Measurements from ENCODE around the gene GRHL1. TPM values are rescaled to one million over a fixed set of nuclear protein-coding genes. Genes with fewer than 3 reads are reported as not detected.
"Not testable (repeated sequence)": the region's sequence is repeated elsewhere in the genome, so short reads cannot be mapped to it uniquely, and the experiment has no call there.

GRHL1 gene
- 10 to 100 TPM in 2 of 12 donors, 1 to 10 TPM in 4, under 1 TPM in 4, not detected in 2; 0.70 to 25.1 (median 1.4) TPM for polyA plus RNA-seq (ENCODE audit: insufficient read length in 12 of 12)
- long read RNA-seq, donor 1, result 0 reads
- long read RNA-seq, donor 2, result 0 reads
- long read RNA-seq, donor 3, result 0 reads
- long read RNA-seq, donor 4, result 0 reads
- long read RNA-seq, donor 5, result 0 reads
- long read RNA-seq, donor 6, result 0 reads
- long read RNA-seq, donor 7, result 0 reads
- long read RNA-seq, donor 8, result 0 reads
- long read RNA-seq, donor 9, result 0 reads
- long read RNA-seq, donor 10, result 0 reads
- long read RNA-seq, donor 11, result 0 reads

GRCh38 chr2:9951522-9952285 lies at the start of gene GRHL1:
Gene GRHL1 (plus strand): TSS chr2:9951693. CDS start chr2:9951834, 141 bp downstream.
- DNase-seq, result peak; percentile 92

DNA sequence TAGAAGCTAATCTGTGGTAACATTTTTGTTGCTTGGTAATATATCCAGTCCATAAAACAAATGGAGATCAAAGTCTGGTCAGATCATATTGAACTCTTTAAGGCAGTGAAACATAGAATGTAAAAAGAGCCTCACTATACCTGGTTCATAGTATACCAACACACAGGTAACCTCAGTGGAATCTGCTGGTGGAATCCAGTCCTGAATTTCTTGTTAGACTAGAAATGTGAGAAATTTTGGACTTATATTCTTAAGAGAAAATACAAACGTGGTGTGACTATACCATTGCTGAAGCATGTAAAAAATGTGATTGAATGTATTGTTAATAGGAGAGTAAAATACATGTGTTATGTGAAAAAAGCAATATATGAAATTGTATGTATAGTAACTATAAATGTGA lies 46.1 kb upstream of the GRHL1 start:
- no peak for DNase-seq

GRCh38 chr2:9907402-9907801 lies 44.1 kb upstream of the GRHL1 start:
- DNase-seq, result no peak

- no peak for DNase-seq
Measured at GRCh38 chr2:9908639-9909038, 42.9 kb upstream of the GRHL1 start.

DNA sequence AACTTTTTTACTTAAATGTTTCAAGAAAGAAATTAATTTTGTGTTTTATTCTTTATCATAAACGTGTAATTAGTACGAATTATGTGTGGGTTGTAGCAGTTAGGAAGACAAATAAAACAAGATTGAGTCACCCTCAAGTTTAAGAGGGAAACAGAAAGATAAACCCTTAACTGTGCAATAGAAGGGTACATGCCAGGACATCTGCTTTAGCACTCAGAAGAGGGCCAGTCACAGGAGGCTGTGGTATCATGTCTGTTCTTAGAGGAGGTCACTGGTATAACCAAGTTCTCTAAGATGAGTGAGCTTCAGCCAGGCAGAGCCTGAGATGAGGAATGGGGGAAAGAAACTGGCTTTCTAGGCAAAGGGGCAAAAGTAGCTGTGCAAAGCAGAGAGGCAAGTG lies 42.4 kb upstream of the GRHL1 start:
- DNase-seq, result no peak

GRCh38 chr2:9910699-9911098 lies 40.8 kb upstream of the GRHL1 start:
- no peak for DNase-seq

DNA sequence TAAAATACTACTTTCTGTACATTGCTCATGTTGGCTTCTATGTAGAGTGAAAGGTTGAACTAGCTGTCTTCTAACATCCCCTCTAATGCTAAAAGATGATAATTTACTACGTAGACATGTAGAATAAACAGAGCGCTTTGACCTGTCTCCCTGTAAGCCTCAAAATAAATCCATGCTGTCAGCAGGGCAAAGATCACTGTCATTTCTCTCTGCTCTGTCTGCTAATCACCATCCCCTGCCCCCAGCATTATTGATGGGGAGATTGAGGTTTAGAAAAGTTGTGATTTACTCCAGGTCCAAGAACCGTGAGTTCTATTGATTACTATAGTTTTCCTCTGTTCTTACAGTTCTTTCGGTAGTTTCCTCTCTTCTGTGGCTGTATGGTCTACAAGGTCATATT lies 39.0 kb upstream of the GRHL1 start:
- DNase-seq, result no peak

DNA sequence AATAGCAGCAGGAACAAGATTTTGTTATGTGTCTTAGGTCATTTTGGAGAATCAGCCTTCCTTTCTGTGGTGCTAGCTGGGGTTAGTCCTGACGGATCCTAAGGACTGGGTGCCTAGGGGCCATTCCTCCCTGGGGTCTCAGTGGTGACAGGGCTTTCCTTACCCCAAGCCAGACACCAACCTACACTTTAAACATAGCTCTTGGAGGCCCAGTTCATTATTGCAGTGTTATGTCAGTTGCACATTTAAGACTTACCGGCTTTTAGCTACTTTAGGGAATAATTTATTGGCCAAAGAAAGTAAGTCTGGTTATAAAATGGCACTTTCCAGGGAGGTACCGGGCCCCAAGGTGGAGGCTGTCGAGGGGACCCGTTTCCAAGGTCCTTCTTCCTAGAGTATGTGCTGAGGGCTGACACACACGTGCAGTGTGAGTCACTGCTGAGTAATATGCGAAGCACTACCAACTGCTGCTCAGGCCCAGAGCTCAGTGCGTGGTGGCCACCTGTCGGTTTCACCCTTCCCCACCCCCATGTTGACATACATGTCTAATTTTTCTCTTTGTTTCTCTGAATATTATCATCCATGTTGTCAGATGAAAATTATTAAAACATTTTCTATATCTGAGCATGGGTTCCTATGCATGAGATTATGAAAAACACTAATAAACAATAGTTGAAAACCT lies 37.0 kb upstream of the GRHL1 start:
- DNase-seq, result no peak

- peak; percentile 8 for DNase-seq
Measured at GRCh38 chr2:9918275-9918674, 33.2 kb upstream of the GRHL1 start.

GRCh38 chr2:9919512-9919911 lies 32.0 kb upstream of the GRHL1 start:
- peak; percentile 65 for DNase-seq

GRCh38 chr2:9927020-9927419 lies 24.5 kb upstream of the GRHL1 start:
- not testable (repeated sequence) for DNase-seq

GRCh38 chr2:9937258-9937657 lies 14.2 kb upstream of the GRHL1 start:
- no peak for DNase-seq

DNA sequence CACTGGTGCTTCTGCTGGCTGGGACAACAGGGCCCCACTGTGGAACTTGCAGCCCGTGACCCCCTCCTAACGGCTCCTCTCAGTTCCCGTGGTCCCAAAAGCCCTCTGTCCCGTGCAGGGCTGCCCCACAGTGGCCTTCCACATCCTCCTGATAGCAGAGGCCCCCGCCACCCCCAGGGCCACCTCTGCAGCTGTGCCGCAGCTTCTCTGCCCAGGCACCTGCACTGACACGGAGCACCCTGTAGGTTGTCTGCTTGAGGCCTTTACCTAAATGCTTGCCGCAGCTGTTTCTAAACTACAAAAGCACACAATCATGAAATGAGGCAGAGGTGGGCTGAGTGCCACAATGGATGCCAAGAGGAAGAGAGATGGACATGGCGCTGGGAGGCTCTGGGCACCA lies 13.5 kb upstream of the GRHL1 start:
- no peak for DNase-seq

DNA sequence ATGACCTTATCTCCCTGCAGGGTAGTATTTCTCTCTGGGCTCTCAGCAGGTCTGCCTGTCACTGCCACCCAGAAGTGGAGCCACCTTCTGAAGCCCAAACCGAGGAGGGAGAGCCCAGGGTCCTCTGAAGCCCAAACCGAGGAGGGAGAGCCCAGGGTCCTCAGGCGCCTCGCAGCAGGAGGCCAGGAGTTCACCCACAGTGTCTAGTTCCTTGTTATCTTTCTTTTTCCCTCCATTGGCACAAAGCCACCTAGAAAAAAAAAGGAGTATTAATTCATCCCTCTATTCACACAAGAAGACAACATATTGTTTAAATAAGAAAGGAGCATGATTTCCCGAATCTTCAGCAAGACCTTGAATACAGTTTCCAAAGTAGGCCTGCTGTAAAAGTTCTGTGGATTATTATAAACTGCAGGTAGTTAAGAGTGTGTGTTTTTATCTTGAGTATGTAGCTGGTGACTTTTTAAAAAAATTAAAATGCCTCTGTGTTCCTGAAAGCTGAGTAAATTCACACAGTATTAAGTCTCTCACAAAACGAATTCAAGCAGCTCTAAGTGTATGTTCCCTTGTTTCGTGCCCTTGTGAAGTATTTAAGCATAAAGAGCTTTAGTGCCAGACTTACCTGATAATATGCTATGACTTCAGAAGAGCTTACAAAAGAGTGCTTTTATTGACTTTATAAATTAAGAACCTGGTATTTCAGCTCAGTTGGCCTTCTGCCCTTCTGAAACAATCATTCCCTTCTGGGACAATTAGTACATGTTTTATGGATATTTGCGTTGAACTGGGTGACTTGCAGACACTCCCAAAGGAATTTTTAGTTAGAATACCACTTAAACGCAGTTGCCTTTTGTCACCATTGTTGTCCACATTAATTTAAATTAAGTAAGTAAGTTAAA lies 11.7 kb upstream of the GRHL1 start:
- DNase-seq, result no peak

DNA sequence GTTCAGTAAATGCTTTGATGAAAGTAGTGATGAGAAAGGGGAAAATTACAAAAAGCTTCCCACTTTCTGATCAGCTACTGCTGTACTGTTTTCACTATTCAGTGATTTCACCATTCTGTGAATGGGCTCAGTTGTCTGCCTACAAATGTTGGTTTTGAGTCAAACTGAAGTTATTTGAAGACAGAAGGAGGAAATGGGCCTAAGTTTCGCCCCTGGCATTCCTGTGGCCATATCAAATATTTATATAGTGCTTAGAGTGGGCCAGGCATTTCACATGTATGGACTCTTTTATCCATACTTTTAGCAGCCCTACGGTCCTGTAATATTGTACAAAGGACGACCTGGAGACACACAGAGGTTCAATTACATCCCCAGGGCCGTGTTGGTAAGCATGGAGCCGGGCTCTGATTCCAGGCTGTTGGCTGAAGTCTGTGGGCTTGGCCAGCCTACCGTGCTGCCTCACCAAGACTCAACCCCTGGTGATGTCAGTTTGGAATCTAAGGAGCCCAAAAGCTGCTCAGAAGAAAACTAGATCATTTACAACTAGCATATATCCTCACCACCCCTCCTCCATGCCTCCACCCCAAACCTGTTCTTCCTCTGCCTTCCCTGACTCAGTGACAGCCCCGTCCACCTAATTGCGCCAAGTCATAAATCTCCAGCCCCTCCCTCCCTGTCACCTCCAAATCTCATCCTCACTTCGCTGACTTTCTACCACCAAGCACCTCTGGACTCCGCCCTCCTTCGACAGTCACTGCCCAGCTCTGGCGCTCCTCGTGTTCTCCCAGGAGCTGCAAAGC lies 10.1 kb upstream of the GRHL1 start:
- no peak for DNase-seq

DNA sequence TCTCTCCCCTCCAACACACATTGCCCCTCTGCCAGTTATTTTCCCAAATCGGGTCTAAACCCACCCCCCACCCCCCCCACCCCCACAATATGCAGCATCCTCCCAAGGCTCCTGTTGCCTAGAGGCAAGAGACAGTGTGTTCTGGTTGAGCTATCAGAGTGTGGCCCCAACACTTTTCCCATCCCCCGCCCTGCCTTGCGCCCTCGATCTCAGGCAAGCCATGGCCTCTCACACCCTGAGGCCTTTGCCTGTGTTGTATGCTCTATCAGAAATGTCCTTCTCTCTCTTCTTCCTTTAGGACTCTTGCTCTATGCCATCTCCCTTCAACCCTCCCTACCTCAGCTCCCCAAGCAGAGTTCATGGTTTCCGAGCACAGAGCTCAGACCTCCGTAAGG lies 9.5 kb upstream of the GRHL1 start:
- DNase-seq, result no peak

GRCh38 chr2:9944330-9944758 lies 7.1 kb upstream of the GRHL1 start:
- no peak for DNase-seq

DNA sequence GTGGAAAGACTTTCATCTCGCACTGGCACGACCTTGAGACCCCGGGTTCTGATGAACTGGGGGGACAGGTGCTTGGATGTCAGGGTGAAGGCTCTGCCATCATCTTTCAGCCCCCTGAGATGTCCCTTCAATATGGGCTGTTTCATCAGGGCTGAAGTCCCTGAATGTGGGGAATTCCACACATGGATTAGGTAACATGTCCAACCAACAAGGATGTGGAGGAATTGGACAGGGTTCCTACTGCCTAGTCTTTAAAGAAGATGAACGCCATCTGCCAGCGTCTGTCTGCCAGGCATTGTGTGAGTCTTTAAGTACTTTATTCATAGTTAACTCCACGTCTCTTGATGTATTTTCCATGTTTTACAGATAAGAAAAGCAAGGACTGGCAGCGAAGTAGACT lies 5.9 kb upstream of the GRHL1 start:
- no peak for DNase-seq

- no peak for DNase-seq
Measured at GRCh38 chr2:9946076-9946475, 5.4 kb upstream of the GRHL1 start.

GRCh38 chr2:9946818-9947217 lies 4.7 kb upstream of the GRHL1 start:
- DNase-seq, result no peak

- no peak for DNase-seq
Measured at GRCh38 chr2:9948721-9949120, 2.8 kb upstream of the GRHL1 start.
